Duodenal mucosa (tissue), 2 donors: ENCODE measurements around the gene RHBDF2.
A peak's percentile ranks its signal among the peaks of the same experiment; 100 is the strongest.

ENCODE experiments used
- H3K27ac ChIP-seq: one replicate; pipeline ENCODE4 v1.7.0; 2013; ENCODE audit warnings: low read depth, low read length
- H3K27me3 ChIP-seq, 2 donors: one replicate each; pipeline ENCODE4 v1.7.0; 2013; ENCODE audit warnings: low read length in 2 of 2, control low read depth in 1 of 2; ENCODE audit not compliant: insufficient read depth in 2 of 2, control insufficient read depth in 1 of 2
- H3K36me3 ChIP-seq, 2 donors: one replicate each; pipeline ENCODE4 v1.7.0; 2013; ENCODE audit warnings: low read length in 2 of 2, control low read depth in 1 of 2; ENCODE audit not compliant: insufficient read depth in 2 of 2, control insufficient read depth in 1 of 2
- H3K4me1 ChIP-seq, 2 donors: one replicate each; pipeline ENCODE4 v1.7.0; 2013; ENCODE audit warnings: low read length in 2 of 2, control low read depth in 1 of 2; ENCODE audit not compliant: insufficient read depth in 2 of 2, control insufficient read depth in 1 of 2
- H3K4me3 ChIP-seq, 2 donors: one replicate each; pipeline ENCODE4 v1.7.0; 2013; ENCODE audit warnings: low read length in 2 of 2, low read depth in 1 of 2
- H3K9ac ChIP-seq, 2 donors: one replicate each; pipeline ENCODE4 v1.7.0; 2013; ENCODE audit warnings: low read length in 2 of 2, low read depth in 1 of 2
- H3K9me3 ChIP-seq, 2 donors: one replicate each; pipeline ENCODE4 v1.7.0; 2013; ENCODE audit warnings: low read length in 2 of 2, control low read depth in 1 of 2; ENCODE audit not compliant: control insufficient read depth in 1 of 2

RHBDF2 gene

GRCh38 chr17:76501018-76501826 lies at the start of gene RHBDF2:
TSS of gene RHBDF2 (minus strand) at chr17:76501423. CDS start at chr17:76481524, 19,899 bp downstream.
- peak within 1 kb of the TSS; percentile 68 to 86 for H3K9ac ChIP-seq
- no peaks in the 10 kb centered on the region for H3K9me3 ChIP-seq
- H3K4me1 ChIP-seq, result peaks cover 48% of the 10 kb centered on the region in 2 donors
- H3K27me3 ChIP-seq, result no peaks in the 10 kb centered on the region
- no peaks in the 10 kb centered on the region for H3K36me3 ChIP-seq
- peak within 1 kb of the TSS; percentile 47 for H3K27ac ChIP-seq
- H3K4me3 ChIP-seq, result peak within 1 kb of the TSS; percentile 75 to 82

DNA sequence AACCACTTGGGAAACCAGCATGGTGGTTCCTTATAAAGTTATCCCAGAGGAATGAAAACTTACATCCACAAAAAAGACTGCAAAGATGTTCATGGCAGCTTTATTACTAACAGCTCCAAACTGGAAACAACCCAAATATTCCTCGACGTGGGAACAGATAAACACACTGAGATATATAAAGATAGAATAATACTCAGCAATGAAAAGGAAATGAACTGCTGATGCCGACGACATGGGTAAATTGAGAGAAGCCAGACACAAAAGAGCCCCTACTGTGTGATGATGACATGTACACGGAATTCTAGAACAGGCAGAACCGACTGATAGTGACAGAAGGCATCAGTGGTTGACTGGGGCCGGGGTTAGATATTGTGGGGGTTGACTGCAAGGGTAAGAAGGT lies 48.3 kb upstream of the RHBDF2 start:
- Histone ChIP-seq H3K9me3 (no peaks in the 10 kb centered on the region), H3K4me1 (peaks cover 23 to 38% of the 10 kb centered on the region in 2 donors), H3K36me3 (no peaks in the 10 kb centered on the region), H3K27me3 (peaks cover 0 to 5% of the 10 kb centered on the region in 2 donors), H3K27ac (no peak overlapping the region), H3K4me3 (no peak overlapping the region), H3K9ac (no peak overlapping the region)

- no peak overlapping the region for H3K9ac ChIP-seq
- H3K4me3 ChIP-seq, result no peak overlapping the region
- no peak overlapping the region for H3K27ac ChIP-seq
- no peaks in the 10 kb centered on the region for H3K9me3 ChIP-seq
- H3K36me3 ChIP-seq, result no peaks in the 10 kb centered on the region
- H3K27me3 ChIP-seq, result peaks cover 0 to 7% of the 10 kb centered on the region in 2 donors
- peaks cover 25 to 38% of the 10 kb centered on the region in 2 donors for H3K4me1 ChIP-seq
Observed at GRCh38 chr17:76549215-76549518, 47.9 kb upstream of the RHBDF2 start.

DNA sequence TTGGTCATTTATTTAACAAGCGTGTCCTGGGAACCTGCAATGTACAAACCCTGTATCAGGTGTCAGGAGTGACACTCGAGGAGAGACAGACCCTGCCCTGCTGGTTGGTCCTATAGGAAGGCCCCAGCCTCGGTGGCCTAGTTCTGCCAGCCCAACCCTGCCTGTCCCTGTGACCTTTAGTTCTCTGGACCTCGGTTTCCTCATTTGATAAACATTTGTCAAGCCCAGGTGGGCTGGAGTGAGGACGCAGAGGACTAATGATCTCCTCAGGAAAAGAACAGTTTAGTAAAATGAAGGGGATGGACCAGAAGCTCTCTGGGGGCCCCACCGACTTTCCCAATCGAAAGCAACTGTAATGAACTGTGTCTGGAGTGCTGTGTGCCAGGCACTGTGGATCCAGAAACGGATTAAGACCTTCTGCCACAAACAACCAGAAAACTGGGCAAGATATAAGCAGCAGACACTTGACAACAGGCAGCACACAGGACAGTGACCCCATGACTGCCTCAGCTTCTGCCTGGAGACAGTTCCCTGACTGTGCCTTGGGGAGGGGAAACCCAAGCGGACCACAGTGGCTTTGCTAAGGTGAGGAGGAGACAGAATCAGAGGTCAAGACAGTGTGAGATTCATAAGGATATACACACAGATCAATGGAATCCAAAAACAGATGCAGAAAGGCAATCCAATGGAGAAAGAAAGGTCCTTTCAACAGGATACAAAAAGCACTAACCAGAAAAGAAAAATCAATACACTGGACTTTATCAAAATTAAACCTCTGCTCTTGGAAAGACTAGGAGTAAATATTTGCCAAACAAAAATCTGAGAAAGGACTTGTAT lies 47.4 kb upstream of the RHBDF2 start:
- Histone ChIP-seq H3K27ac (no peak overlapping the region), H3K9ac (no peak overlapping the region), H3K4me3 (no peak overlapping the region), H3K36me3 (no peaks in the 10 kb centered on the region), H3K9me3 (no peaks in the 10 kb centered on the region), H3K4me1 (peaks cover 25 to 38% of the 10 kb centered on the region in 2 donors), H3K27me3 (peaks cover 0 to 7% of the 10 kb centered on the region in 2 donors)

GRCh38 chr17:76547642-76548202 lies 46.5 kb upstream of the RHBDF2 start:
- H3K9me3 ChIP-seq, result no peaks in the 10 kb centered on the region
- H3K4me1 ChIP-seq, result peaks cover 26 to 39% of the 10 kb centered on the region in 2 donors
- no peak overlapping the region for H3K9ac ChIP-seq
- peaks cover 0 to 7% of the 10 kb centered on the region in 2 donors for H3K27me3 ChIP-seq
- no peaks in the 10 kb centered on the region for H3K36me3 ChIP-seq
- no peak overlapping the region for H3K4me3 ChIP-seq
- H3K27ac ChIP-seq, result no peak overlapping the region

- Histone ChIP-seq H3K27me3 (peaks cover 0 to 7% of the 10 kb centered on the region in 2 donors), H3K4me1 (peaks cover 31 to 44% of the 10 kb centered on the region in 2 donors), H3K9ac (no peak overlapping the region), H3K27ac (no peak overlapping the region), H3K9me3 (no peaks in the 10 kb centered on the region), H3K36me3 (no peaks in the 10 kb centered on the region), H3K4me3 (no peak overlapping the region)
Observed at GRCh38 chr17:76547183-76547641, 46.0 kb upstream of the RHBDF2 start.

- Histone ChIP-seq H3K9ac (peak overlapping the region in 1 of 2 donors; percentile 25), H3K27ac (no peak overlapping the region), H3K4me1 (peaks cover 33 to 46% of the 10 kb centered on the region in 2 donors), H3K9me3 (no peaks in the 10 kb centered on the region), H3K36me3 (no peaks in the 10 kb centered on the region), H3K4me3 (no peak overlapping the region), H3K27me3 (peaks cover 0 to 7% of the 10 kb centered on the region in 2 donors)
Observed at GRCh38 chr17:76546556-76547182, 45.4 kb upstream of the RHBDF2 start.

DNA sequence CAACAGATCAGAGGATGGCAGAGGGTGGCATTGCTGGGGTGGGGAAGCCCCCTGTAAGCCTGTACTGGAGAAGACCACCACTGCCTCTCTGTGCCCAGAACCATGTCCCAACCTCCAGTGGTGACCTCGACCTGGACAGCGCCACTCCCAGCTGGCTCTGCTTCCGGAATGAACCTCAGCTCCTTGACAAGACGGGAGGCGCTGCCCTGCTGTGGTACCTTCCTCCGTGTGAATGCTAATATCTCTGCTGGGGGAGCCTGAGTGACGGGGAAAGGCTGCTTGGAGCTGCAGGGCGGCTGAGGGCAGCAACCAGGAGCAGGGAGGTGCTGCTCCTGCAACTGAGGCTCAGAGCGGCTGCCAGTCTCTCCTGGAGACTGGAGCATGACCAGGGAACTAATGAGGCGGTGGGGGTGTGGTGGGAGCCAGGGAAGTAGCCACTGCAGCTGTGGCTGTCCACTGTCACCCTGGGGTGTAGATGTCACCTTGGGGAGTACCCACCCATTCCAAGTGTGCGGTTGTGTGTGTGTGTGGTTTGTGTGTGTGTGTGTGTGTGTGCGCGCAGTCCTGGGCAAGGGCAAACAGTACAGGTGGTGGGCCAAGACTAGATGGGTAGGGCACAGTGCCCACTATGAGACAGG lies 44.8 kb upstream of the RHBDF2 start:
- Histone ChIP-seq H3K4me1 (peaks cover 33 to 40% of the 10 kb centered on the region in 2 donors), H3K9me3 (no peaks in the 10 kb centered on the region), H3K27me3 (peaks cover 0 to 7% of the 10 kb centered on the region in 2 donors), H3K27ac (no peak overlapping the region), H3K36me3 (no peaks in the 10 kb centered on the region), H3K9ac (peak overlapping the region in 1 of 2 donors; percentile 25), H3K4me3 (no peak overlapping the region)

DNA sequence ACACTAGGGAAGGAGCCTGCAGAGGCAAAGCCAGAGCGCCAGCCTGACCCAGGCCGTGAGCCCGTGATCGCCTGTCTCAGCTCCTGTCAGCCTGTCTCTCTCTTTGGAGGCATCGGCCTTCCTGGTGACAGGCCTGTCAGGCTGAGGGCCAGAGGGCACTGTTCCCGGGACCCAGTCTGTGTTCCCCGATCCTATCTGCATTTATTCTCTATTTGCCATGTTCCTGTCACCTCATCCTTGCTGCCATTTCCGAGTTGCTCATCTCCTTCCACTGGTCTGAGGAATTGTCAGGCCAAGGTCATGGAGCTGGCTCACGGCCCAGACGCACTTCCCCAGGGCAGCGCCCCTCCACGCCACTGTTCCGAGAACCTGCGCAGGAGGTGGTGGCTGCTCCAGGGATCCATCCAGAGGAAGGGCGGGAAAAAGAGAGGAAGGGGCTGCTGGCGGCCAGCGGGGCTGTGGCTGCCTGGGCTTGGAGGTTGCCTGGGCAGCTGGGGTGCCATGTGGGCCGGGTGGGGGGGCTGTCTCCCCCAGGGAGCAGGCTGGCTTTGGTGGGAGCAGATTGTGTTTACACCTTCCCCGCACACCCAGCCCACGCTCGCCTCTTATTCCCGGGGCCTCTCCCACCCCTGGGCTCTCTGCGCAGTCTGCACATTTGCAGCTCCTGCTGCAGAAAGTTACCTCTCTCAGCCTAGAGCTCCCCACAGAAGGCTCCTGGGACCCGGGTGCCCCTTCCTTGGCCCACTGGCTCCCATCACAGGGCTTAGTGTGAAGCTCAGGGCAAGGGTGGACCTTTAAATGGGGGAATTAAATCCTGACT lies 43.5 kb upstream of the RHBDF2 start:
- Histone ChIP-seq H3K36me3 (no peaks in the 10 kb centered on the region), H3K27me3 (peaks cover 0 to 10% of the 10 kb centered on the region in 2 donors), H3K4me1 (peaks cover 39 to 40% of the 10 kb centered on the region in 2 donors), H3K27ac (no peak overlapping the region), H3K4me3 (no peak overlapping the region), H3K9ac (no peak overlapping the region), H3K9me3 (no peaks in the 10 kb centered on the region)
